NCI-H146 treated with DMSO at 0.1 percent for 48 hours (cell line): ENCODE results near the gene FHIT.

ENCODE experiments used
- DNase-seq: peaks from one replicate; lab custom pipeline; 2025; ENCODE audit not compliant: unreplicated experiment; lab: John Stamatoyannopoulos, UW

Gene FHIT

DNA sequence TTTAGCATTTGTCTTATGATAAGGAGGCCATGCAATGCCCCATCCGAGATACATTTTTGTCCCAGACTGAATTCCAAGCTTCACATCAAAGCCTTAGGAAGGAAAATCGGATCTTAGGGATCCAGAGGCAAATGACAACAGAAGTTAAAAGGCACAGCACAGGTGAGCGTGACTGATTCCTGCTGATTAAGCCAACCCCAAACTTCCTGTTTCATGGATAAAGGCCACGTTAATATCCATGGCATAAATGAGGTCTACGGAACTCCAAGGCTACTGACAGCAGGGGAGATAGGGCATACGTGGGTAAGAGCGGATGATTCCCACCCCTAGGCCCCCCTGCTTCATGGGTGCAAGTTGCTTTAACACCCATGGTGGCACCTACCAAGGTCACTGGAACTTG, 471.6 kb downstream of the FHIT start:
- no peak for DNase-seq

DNA sequence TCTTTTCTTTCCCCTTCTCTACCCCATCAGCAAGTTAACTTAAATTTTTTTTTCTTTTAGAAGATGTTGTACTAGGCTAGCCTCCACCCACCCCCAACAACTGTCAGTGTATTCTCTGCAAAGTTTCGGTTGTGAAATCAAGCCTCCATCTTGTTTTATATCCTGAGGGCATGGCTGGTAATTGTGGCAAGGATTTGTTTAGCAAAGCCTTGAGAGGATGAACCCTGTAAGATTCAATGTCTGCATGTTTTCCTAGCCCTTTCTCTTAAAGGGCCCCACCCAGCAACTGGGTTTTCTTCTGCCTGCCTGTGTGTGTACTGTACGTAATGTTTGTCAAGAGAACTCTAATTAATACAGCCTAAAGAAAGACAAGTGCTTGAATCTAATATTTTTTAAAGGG, 475.3 kb downstream of the FHIT start:
- DNase-seq, result no peak

DNA sequence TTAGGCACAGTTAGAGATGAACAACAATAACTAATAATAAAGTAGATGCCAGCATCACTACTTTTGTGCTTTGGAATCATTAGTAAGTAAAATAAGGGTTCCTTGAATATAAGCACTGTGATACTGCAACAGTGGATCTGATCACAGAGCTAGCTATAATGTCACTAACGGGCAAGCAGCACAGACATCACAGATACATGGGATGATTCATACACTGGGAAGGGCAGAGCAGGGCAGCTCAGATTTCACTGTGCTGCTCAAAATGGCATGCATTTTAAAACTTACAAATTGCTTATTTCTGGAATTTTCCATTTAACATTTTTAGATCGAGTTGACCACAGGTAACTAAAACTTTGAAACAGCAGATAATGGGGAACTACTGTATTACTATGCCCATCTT, 476.6 kb downstream of the FHIT start:
- no peak for DNase-seq

DNA sequence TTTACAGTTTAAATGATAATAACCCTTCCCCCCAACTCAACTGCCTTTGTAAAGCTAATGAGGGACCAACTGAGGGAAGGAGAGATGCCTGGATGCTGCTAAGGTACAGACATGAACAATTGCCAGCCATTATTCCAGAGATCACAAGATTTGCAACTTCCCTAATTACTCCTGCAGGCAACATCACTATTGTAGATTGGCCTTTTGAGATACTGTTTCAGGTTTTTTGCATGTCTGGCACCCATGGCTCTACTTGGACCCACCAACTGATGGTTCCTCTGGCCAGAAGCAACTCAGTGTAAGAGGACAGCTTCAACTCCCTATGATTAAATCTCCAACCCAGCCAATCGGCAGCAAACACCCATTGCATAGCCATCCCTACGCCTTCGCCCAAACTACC, 478.7 kb downstream of the FHIT start:
- no peak for DNase-seq

DNA sequence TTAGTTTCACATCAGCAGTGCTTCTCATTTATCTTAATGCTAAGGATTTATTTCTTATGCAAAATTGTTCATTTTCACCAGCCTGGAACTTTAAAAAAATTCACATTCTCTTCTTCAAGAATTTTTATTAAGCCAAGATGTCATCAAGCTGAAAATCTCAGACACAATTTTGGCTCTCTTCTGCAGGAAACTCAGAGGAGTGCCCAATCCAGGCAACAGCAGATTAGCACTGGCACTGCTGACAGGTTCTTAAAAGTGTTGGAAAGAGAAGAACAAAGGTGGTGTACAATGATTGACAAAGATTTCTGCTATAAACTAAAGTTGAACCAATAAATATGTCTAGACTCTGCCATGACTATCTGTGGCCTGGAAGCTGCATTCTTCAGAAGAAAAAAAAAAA, 479.5 kb downstream of the FHIT start:
- DNase-seq, result no peak

DNA sequence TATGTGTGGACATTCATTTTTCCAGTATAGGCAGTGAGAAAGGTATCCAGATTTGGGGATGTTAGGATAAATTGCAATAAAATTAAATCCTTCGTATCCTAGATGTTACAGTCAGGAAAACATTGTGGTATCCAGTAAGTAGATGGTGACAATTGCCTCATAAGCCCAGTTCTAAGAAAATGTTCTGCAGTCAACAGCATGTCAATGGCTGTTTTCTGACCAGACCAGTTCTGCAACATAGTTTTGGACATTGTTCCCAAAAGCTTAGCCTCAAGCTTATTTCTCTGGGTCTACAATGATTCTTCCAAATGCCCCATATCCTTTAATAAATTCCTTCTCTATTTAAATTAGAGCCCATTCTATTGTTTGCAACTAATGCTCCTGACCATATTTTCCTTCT, 480.7 kb downstream of the FHIT start:
- DNase-seq, result no peak

DNA sequence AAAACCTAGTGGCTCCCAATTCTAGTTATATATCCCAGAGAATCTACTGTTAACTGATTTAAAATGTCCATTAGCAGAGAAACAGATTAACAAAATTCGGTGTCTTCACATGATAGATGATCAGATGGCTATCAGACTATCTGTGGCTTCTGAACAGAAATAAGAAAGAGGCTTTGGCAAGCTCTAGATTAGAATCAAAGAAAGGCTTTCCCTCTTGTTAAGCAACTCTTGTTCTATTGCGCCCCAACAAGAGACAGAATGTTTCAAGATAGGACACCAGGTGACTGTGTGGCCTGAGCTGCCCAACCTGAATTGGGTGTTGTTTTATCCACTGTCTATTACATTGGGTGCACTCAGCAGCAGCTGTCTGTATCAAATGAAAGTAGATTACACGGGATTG, 483.7 kb downstream of the FHIT start:
- DNase-seq, result no peak

DNA sequence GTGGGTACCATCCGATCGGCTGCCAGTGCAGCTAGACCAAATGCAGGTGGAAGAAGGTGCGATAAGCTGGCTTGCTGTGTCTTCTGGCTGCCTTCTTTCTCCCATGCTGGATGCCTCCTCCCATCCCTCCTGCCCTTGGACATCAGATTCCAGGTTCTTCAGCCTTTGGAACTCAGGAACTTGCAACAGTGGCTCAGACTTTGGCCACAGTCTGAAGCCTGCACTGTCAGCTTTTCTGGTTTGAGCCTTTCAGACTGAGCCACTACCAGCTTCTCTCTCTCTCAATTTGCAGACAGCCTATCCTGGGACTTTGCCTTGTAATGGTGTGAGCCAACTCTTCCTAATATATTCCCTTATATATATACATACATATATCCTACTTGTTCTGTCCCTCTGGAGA, 485.5 kb downstream of the FHIT start:
- DNase-seq, result no peak

DNA sequence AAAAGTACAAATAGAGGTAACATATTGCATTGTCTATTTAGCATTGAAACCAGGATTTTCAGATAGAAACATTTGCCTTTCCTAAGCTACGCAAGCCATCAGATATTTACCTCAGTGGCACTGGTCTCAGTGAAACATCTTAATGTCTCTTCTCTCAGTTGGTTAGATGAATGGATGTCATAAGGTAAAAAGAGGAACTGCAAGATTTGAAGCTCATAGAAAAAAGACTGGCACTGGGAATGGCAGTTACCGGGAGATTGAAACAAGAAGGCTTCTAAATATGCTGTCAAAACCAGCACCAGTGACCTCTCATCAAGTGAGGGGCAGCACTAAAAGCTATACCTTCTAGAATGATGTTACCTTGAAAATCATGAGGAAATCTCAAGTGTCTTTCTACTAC, 486.4 kb downstream of the FHIT start:
- DNase-seq, result no peak

DNA sequence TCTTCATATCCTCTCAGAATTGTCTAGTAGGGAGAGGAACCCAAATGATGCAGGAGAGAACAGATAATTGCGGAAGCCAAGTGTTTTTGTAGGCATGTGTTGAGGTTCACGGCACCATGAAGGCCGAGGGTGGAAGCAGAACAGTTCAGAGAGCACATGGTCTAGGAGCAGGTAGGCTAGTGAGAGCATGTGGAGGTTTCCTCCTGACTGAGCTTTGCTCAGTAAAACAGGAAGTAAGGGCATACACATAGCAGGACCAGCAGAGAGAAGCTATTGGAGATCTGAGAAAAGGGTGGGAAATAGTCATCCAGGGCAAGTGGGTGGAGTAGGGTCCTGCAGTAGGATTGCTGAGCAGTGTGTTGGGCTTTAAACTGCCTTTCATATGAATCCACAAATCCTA, 491.1 kb downstream of the FHIT start:
- no peak for DNase-seq

DNA sequence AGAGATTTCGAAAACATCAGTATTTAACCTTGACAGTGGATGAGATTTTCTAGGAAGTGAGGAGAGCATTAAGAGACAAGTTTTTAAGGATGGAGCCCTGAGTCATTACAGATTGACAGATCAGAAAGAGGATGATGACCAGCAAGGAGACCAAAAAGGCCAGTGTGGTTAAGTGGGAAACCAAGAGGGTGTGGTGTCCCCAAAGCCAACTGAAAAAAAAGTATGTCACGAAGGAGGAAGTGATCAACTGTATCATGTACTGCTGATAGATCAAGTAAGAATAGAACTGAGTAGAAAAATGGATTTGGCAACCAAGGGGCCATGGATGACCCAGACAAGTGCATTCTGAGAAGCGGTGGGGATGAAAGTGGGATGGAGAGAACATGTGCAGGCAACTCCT, 491.8 kb downstream of the FHIT start:
- no peak for DNase-seq

DNA sequence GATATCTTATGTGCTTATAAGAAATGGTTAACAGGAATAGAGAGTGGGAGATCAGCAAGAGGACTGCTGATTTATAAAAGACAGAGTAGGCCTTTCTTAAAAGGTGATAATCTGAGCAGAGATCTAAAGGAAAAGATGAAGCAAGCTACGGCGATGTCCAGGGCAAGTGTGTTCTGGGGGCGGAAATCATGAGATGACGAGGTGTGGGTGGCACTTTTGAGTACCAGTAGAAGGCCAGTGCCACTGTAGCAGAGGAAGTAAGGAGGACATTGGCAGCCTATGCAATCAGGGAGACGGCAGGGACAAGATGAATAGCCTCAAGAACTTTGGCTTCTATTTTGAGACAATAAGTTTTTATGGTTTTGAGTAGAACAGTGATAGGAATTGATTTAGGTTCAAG, 492.4 kb downstream of the FHIT start:
- no peak for DNase-seq

DNA sequence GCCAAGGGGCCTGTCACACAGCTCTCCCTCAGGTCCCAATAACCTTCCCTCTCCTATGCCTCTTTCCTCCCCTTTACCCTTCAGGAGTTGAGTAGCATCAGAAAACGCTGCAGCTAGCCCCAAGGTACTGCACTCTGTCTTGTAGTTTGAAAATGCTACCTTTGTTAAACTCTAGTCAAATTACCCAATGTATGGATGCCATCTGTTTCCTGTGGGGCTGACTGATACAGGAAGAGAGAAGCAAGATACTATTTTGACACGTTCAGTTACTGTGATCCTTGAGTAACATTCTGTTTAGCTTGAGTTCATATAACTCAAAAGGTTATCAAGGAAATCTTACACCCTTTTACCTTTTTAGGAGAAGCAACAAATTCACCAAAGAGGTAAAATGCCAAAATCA, 493.1 kb downstream of the FHIT start:
- DNase-seq, result no peak

DNA sequence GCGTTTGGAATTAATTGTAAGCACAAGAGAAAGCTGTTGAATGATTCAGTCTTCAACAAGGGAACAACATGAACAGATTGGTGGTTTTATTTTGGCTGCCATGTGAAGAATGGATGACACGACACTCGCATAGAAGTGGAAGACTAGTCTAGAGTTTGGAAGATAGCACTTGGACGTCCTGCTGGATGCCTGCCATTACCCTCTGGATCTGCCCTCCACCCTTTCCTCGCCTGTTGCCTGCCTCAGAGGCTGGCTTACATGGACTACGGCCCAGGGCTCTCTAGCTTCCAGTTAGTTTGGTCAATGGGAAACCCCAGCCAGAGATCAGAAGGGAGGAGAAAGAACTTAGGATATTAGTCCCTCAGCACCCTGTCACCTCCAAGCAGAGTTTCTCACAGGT, 493.5 kb downstream of the FHIT start:
- no peak for DNase-seq

DNA sequence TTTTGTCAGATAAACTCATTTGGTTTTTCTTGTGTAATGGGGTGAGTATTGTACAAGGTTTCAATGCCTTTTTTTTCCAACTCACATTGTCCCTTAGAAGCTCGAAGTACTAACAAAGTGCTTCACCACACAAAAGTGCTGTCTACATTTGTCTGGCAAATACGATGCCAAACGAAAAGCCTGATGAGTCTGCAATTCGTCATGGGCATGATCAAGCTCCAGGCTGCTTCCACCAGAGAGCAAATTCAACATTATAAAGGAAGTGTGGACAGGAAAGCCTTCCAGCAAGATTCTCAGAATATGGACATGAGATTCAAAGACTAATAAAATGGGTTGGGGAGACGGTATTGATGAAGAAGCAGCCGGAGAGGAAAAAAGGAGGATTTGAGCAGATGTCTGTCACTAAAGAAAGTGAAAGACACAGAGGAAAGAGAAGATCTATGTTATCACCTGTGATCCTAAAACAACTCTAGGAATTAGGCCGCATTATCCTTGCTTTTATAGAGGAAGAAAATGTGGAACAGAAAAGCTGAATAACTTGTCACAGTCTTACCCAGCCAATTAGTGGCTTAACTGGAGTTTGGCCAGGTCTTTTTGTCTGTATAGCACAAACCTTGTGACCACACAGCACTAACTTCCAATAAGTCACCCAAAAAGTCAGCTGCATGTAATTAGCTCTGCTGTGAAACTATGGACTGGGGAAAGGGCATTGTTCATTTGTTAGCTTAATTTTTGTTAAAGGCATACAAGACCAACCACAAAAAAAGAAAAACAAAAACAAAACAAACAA, 494.8 kb downstream of the FHIT start:
- no peak for DNase-seq

DNA sequence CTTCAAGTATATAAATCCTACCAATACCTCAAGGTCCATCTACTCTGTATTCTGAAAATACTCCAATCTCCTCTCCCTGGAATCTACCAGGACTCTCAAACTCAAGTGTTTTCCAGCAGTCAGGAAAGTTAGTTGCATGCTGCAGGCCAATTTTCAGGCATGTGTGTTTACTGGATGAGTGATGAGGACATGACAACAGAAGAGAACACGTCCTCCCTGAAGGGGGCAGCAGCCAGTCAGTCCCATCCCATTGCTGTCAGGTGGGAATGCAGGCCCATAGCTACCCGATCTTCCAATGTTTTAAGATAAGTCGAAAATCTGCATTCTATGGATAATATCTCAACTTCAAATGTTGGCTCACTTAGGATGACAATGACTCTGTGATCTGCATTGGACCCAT, 496.2 kb downstream of the FHIT start:
- peak; percentile 35 for DNase-seq

DNA sequence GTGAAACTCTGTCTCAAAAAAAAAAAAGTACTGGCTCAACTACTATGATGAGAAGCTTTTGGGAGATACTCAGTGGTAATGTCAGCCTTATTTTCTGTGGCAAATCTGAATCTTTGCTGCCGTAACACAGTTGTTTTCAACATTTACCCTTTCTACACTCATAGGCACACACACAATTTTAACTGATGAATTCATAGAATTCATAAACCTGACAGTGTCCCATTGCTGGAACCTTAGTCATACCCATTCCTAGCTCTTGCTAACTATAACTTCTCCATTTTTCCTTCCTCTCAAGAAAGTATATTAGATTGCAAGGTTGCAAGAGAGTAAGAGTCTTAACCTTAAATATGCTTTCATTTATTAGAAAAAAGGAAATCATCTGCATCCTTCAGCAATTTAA, 496.6 kb downstream of the FHIT start:
- DNase-seq, result no peak

DNA sequence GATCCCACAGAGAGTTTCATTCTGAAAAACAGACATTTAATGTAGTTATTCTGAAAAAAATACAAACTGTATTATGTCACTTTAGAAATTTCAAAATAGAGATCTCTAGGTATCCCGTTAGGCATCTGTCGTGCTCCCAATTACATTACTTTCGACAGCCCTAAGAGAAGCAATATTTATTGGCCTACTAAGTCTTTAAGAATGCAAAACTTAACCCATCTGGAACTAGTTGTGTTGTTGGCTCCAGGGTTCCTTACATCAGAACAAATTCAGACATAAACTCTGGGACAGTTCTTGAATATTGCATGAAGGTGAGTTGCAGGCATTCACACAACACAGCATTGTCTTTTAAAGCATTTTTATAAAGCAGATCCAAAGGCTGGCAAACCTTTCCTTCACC, 498.4 kb downstream of the FHIT start:
- DNase-seq, result no peak

DNA sequence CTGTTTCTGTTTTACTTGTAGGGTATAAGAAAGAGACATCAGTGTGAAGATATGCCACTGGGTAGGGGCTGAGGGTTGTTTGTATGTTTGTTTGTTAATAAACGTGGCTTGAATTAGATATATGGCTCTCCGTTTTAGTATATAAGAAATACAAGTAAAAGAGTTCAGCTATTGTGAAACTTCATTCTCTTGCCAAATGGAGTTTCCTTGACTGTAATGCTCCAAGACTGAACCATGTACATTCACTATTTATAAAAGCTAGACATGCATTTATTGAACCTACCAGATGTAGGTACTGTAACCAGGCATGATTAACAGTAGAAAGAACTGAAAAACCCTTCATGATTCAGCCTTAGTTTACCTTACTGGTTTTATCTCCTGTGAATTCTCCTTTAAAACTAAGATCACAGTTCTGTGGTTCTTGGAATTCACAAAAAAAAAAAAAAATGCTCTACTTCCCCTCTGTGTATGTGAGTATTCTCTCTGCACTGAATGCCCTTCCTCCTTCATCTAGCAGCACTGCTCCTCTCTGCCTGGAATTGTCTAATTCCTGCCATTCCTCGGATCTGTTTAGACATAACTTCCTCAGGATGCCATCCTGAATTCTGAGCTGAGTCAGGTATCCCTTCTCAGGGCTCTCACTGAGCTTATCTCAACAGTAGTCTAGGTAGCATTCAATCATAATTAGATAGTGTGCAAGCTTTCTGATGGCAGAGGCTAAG, 504.4 kb downstream of the FHIT start:
- DNase-seq, result no peak

DNA sequence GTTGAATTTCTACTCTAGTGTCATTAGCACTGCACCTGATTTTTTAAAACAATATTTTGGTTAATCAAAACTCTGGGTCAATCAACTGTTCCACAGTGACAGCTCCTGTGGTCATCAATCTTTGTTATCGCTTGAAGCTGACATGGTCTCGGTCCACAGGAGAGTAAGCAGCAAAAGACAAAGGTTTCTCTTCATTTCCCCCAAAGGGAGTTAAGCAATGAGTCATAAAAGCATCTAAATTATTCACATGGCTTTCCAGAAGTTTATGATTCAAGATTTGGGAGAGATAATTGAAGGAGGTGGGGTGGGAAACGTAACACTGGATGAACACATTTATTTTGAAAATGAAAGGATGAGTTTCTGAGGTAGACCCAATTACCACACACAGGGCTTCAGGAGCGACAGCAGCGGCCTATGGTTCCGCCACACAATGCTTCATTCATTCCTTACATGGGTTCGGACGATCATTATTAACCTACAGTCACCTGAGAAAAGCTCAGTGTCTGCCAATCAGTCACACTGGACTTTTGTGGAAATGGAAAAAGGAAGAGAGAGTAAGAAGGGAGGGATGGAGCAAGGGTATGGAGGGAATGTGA, 505.1 kb downstream of the FHIT start:
- no peak for DNase-seq

DNA sequence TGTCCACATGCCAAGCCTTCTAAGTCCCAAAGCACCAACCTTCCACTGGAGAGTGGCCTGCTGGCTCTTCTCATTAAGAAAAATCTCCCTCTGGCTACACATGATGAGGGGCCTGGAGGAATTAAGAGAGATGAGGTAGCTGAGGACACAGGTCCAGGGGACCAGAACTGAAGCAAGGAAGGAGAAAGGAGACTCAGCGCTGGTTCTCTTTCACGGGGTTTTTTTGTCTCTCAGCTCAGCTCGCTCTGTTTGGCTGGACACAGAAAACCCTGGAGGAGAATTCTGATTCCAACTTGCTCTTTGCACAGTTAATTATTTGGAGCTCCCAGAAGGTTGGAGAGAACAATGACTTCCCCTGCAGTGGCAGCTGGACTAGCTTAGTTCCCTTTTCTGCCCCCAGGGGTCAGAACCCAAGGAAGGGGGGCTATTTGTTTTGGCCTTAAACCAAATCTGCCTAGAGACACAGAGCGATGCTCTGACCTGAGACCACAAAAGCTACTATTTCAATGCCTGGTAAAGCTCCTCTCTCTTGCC, 507.6 kb downstream of the FHIT start:
- DNase-seq, result peak; percentile 92

DNA sequence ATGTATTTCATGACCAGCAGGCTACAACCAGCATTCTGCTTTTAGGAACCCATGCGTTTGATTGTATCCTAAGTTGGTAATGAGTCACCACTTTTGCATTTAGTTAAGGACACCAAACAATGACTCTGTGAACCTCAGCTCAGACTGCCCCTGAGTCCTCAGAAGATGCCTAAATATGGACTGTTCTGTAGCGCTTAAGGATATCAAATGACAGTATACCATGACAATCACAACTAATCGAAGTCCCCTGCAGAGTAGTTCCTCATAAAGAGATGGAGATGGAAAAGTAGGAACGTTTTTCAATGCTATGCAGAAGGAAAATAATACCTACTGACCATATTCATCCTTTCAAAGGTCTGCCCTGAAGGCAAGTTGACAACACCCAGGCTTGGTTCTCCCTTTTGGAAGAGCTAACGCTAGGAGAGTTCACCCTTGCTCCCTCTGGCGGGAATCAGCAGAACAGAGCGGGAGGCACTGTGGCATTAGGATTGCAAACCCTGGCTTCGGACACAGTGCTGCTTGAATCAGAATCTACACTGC, 508.6 kb downstream of the FHIT start:
- peak; percentile 92 for DNase-seq
